H7 (cell line): ENCODE data around the gene PPFIBP2. TPM values are rescaled to one million over a fixed set of nuclear protein-coding genes. Genes with fewer than 3 reads are reported as not detected.

Source experiments
- DNase-seq: peaks from one replicate; pipeline ENCODE4 v3.0.0; 2012
- H3K27me3 ChIP-seq: 2 replicates; pipeline ENCODE4 v1.6.0; 2011; ENCODE audit warnings: mild to moderate bottlenecking, low read length; ENCODE audit not compliant: control insufficient read depth, insufficient read depth
- H3K36me3 ChIP-seq: replicated peaks from 2 replicates; pipeline ENCODE4 v1.5.1; 2011; ENCODE audit warnings: low read length; ENCODE audit not compliant: control insufficient read depth, insufficient read depth
- H3K4me3 ChIP-seq: 2 replicates; pipeline ENCODE4 v1.5.1; 2011; ENCODE audit warnings: low read depth, mild to moderate bottlenecking, control low read depth, low read length, moderate library complexity; ENCODE audit not compliant: insufficient read depth
- total RNA-seq: library from RNA; depleted of rRNA; stranded (reverse); fragments of >200 nt; shearing (Covaris generic); gene quantifications from 2 replicates; pipeline ENCODE4 v1.2.3, GENCODE V29; 2014; rRNA removed

The PPFIBP2 gene
- 6.9 and 9.4 TPM in 2 replicates for total RNA-seq

GRCh38 chr11:7513234-7514098, at the start of gene PPFIBP2:
Gene PPFIBP2, plus strand, starts transcription at chr11:7513999. Its CDS starts 35,477 bp downstream, at chr11:7549476.
- no peaks in the 10 kb centered on the region for H3K36me3 ChIP-seq
- H3K4me3 ChIP-seq = peak within 1 kb of the TSS; percentile 77

GRCh38 chr11:7467652-7468051, 46.1 kb upstream of the PPFIBP2 start:
- no peak for DNase-seq
- Histone ChIP-seq H3K36me3 (no peaks in the 10 kb centered on the region), H3K27me3 (no peaks in the 10 kb centered on the region), H3K4me3 (no peak overlapping the region)

More at GRCh38 chr11:7513234-7514098, at the start of gene PPFIBP2:
- DNase-seq = peak; percentile 98
- H3K27me3 ChIP-seq = peaks cover 15% of the 10 kb centered on the region

GRCh38 chr11:7469351-7469865, 44.4 kb upstream of the PPFIBP2 start:
- H3K4me3 ChIP-seq = no peak overlapping the region
- H3K27me3 ChIP-seq = no peaks in the 10 kb centered on the region
- no peak for DNase-seq
- no peaks in the 10 kb centered on the region for H3K36me3 ChIP-seq

GRCh38 chr11:7471071-7471470, 42.7 kb upstream of the PPFIBP2 start:
- Histone ChIP-seq H3K4me3 (no peak overlapping the region), H3K27me3 (no peaks in the 10 kb centered on the region), H3K36me3 (no peaks in the 10 kb centered on the region)
- no peak for DNase-seq

- H3K27me3 ChIP-seq = no peaks in the 10 kb centered on the region
- DNase-seq = no peak
- no peaks in the 10 kb centered on the region for H3K36me3 ChIP-seq
- H3K4me3 ChIP-seq = no peak overlapping the region
Observed at GRCh38 chr11:7473717-7474116, 40.1 kb upstream of the PPFIBP2 start.

- H3K27me3 ChIP-seq = no peaks in the 10 kb centered on the region
- no peaks in the 10 kb centered on the region for H3K36me3 ChIP-seq
- DNase-seq = no peak
- no peak overlapping the region for H3K4me3 ChIP-seq
Observed at GRCh38 chr11:7480113-7480512, 33.7 kb upstream of the PPFIBP2 start.

GRCh38 chr11:7484131-7484530, 29.7 kb upstream of the PPFIBP2 start:
- H3K4me3 ChIP-seq = no peak overlapping the region
- no peaks in the 10 kb centered on the region for H3K27me3 ChIP-seq
- H3K36me3 ChIP-seq = no peaks in the 10 kb centered on the region
- DNase-seq = no peak

- H3K27me3 ChIP-seq = no peaks in the 10 kb centered on the region
- DNase-seq = peak; percentile 18
- no peak overlapping the region for H3K4me3 ChIP-seq
- H3K36me3 ChIP-seq = no peaks in the 10 kb centered on the region
Observed at GRCh38 chr11:7484645-7485044, 29.2 kb upstream of the PPFIBP2 start.

GRCh38 chr11:7485186-7486097, 28.4 kb upstream of the PPFIBP2 start, which contains the start of gene OLFML1:
Gene OLFML1, plus strand, starts transcription at chr11:7485506. Its CDS starts 370 bp downstream, at chr11:7485876.
- no peak for DNase-seq
- Histone ChIP-seq H3K36me3 (no peaks in the 10 kb centered on the region), H3K4me3 (no peak within 1 kb of the TSS), H3K27me3 (no peaks in the 10 kb centered on the region)

- H3K36me3 ChIP-seq = no peaks in the 10 kb centered on the region
- DNase-seq = no peak
- no peaks in the 10 kb centered on the region for H3K27me3 ChIP-seq
- no peak overlapping the region for H3K4me3 ChIP-seq
Observed at GRCh38 chr11:7486098-7486780, 27.6 kb upstream of the PPFIBP2 start.

GRCh38 chr11:7486781-7487140, 27.0 kb upstream of the PPFIBP2 start:
- Histone ChIP-seq H3K4me3 (no peak overlapping the region), H3K36me3 (no peaks in the 10 kb centered on the region), H3K27me3 (no peaks in the 10 kb centered on the region)
- DNase-seq = no peak

- Histone ChIP-seq H3K27me3 (no peaks in the 10 kb centered on the region), H3K4me3 (no peak overlapping the region), H3K36me3 (no peaks in the 10 kb centered on the region)
- DNase-seq = no peak
Observed at GRCh38 chr11:7487360-7487759, 26.4 kb upstream of the PPFIBP2 start.

GRCh38 chr11:7488681-7489080, 25.1 kb upstream of the PPFIBP2 start:
- Histone ChIP-seq H3K36me3 (no peaks in the 10 kb centered on the region), H3K4me3 (no peak overlapping the region), H3K27me3 (no peaks in the 10 kb centered on the region)
- DNase-seq = no peak

- DNase-seq = no peak
- Histone ChIP-seq H3K27me3 (no peaks in the 10 kb centered on the region), H3K36me3 (no peaks in the 10 kb centered on the region), H3K4me3 (no peak overlapping the region)
Observed at GRCh38 chr11:7489376-7489775, 24.4 kb upstream of the PPFIBP2 start.
